Adrenal gland (tissue), 5 donors: Measurements from ENCODE around the gene STMN3.

Experiments used
- POLR2A ChIP-seq, 2 donors: fragments of 450-650 bp; IDR thresholded peaks; one replicate each; pipeline ENCODE4 v1.6.1; 2017; ENCODE audit warnings: antibody characterized with exemption in 2 of 2, mild to moderate bottlenecking in 2 of 2, moderate library complexity in 1 of 2
- TF ChIP-seq, protein P1 (sequence below), 6 experiments: fragments of 450-650 bp in 4 of 6; fragments of 200-600 bp in 2 of 6; sonication (generic) in 1 of 6; IDR thresholded peaks; 1 replicate in 5 of 6; 2 replicates in 1 of 6; pipeline versions ENCODE4 v1.5.1 to v1.8.0; 2016 to 2021; ENCODE audit warnings: antibody characterized with exemption in 6 of 6, mild to moderate bottlenecking in 2 of 6, moderate library complexity in 1 of 6
- donor health status: DM: no; HTN: no; CAD: no.

DNA sequence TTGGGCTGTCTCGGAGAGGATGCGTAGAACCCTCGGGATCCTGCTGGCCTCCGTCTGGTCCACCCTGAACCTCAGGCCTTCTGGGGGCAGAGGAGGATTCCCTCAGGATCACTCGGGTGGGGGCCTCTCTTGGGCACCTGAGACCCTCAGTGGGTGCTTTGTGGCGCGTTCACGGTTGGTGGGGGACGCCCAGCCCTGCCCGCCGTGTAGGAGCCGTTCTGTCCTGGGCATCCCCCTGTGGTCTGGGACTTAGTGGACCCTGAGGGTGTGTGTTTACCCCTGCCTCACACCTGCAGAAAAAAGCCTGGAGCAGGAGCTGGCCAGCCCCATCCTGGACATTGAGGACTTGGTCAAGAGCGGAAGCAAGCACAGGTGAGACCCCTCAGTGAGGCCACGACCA is 12.5 kb upstream of the STMN3 start:
- TF ChIP-seq, protein P1, sequence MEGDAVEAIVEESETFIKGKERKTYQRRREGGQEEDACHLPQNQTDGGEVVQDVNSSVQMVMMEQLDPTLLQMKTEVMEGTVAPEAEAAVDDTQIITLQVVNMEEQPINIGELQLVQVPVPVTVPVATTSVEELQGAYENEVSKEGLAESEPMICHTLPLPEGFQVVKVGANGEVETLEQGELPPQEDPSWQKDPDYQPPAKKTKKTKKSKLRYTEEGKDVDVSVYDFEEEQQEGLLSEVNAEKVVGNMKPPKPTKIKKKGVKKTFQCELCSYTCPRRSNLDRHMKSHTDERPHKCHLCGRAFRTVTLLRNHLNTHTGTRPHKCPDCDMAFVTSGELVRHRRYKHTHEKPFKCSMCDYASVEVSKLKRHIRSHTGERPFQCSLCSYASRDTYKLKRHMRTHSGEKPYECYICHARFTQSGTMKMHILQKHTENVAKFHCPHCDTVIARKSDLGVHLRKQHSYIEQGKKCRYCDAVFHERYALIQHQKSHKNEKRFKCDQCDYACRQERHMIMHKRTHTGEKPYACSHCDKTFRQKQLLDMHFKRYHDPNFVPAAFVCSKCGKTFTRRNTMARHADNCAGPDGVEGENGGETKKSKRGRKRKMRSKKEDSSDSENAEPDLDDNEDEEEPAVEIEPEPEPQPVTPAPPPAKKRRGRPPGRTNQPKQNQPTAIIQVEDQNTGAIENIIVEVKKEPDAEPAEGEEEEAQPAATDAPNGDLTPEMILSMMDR (IDR thresholded peaks at IDR 0.05) = no peak
- TF ChIP-seq POLR2A (IDR thresholded peaks at IDR 0.05) = no peak
